ENCODE measurements around the gene AAK1.
A peak's percentile ranks its signal among the peaks of the same experiment; 100 is the strongest.
"Not testable (repeated sequence)": the region's sequence is repeated elsewhere in the genome, so short reads cannot be mapped to it uniquely, and the experiment has no call there.

AAK1 gene

GRCh38 chr2:69449906-69450305 is 193.6 kb downstream of the AAK1 start:
- no peak for DNase-seq (ENCODE audit: low spot score)

- not testable (repeated sequence) for DNase-seq (ENCODE audit: low spot score)
Measured at GRCh38 chr2:69443673-69444072, 199.9 kb downstream of the AAK1 start.

- DNase-seq (ENCODE audit: low spot score) = peak; percentile 25
Measured at GRCh38 chr2:69439499-69439898, 204.0 kb downstream of the AAK1 start.

GRCh38 chr2:69438580-69438979 is 205.0 kb downstream of the AAK1 start:
- DNase-seq (ENCODE audit: low spot score) = no peak

GRCh38 chr2:69437751-69438154 is 205.8 kb downstream of the AAK1 start:
- no peak for DNase-seq (ENCODE audit: low spot score)

GRCh38 chr2:69436938-69437750 is 206.4 kb downstream of the AAK1 start, which contains the start of gene NFU1:
Gene NFU1 (minus strand): TSS chr2:69437435. CDS start chr2:69437422, 13 bp downstream.
- DNase-seq (ENCODE audit: low spot score) = peak; percentile 94

- no peak for DNase-seq (ENCODE audit: low spot score)
Measured at GRCh38 chr2:69436596-69436937, 207.0 kb downstream of the AAK1 start.

GRCh38 chr2:69434753-69435152 is 208.8 kb downstream of the AAK1 start:
- DNase-seq (ENCODE audit: low spot score) = no peak

GRCh38 chr2:69429491-69430183 is 213.9 kb downstream of the AAK1 start:
- no peak for DNase-seq (ENCODE audit: low spot score)

GRCh38 chr2:69428981-69429380 is 214.6 kb downstream of the AAK1 start:
- DNase-seq (ENCODE audit: low spot score) = no peak

- no peak for DNase-seq (ENCODE audit: low spot score)
Measured at GRCh38 chr2:69424419-69424818, 219.1 kb downstream of the AAK1 start.

GRCh38 chr2:69422198-69422597 is 221.3 kb downstream of the AAK1 start:
- DNase-seq (ENCODE audit: low spot score) = no peak

- not testable (repeated sequence) for DNase-seq (ENCODE audit: low spot score)
Measured at GRCh38 chr2:69419111-69419510, 224.4 kb downstream of the AAK1 start.

- DNase-seq (ENCODE audit: low spot score) = no peak
Measured at GRCh38 chr2:69416147-69416546, 227.4 kb downstream of the AAK1 start.

Measured in NAMALWA (cell line).